Sigmoid colon (tissue), 7 donors: Measurements from ENCODE around the gene TLCD1. TPM values are rescaled to one million over a fixed set of nuclear protein-coding genes. Genes with fewer than 3 reads are reported as not detected.

Experiments used
- DNase-seq: peaks from one replicate; pipeline ENCODE4 v3.0.0-alpha.2; 2019
- H3K27ac ChIP-seq, 4 donors: fragments of 200-600 bp; sonication (generic); one replicate each; pipeline ENCODE4 v1.5.1; 2016 to 2019; ENCODE audit warnings: mild to moderate bottlenecking in 1 of 4
- H3K27me3 ChIP-seq, 3 donors: fragments of 200-600 bp; sonication (generic); one replicate each; pipeline ENCODE4 v1.5.1; 2019; ENCODE audit warnings: mild to moderate bottlenecking in 1 of 3
- H3K36me3 ChIP-seq, 4 donors: fragments of 200-600 bp; sonication (generic); one replicate each; pipeline ENCODE4 v1.5.1; 2016 to 2019
- H3K4me1 ChIP-seq, 4 donors: fragments of 200-600 bp; sonication (generic); one replicate each; pipeline ENCODE4 v1.5.1; 2017 to 2019
- H3K4me3 ChIP-seq, 4 donors: fragments of 200-600 bp; sonication (generic); one replicate each; pipeline ENCODE4 v1.5.1; 2017 to 2019; ENCODE audit warnings: mild to moderate bottlenecking in 2 of 4, moderate library complexity in 1 of 4
- H3K9me3 ChIP-seq, 4 donors: fragments of 200-600 bp in 3 of 4; sonication (generic) in 3 of 4; one replicate each; pipeline versions ENCODE4 v1.5.1 to v1.6.1; 2013 to 2019
- CTCF ChIP-seq, 4 experiments: fragments of 450-650 bp in 3 of 4; fragments of 200-600 bp in 1 of 4; IDR thresholded peaks; one replicate each; pipeline ENCODE4 v1.5.1; 2016 to 2019; ENCODE audit warnings: antibody characterized with exemption in 4 of 4, mild to moderate bottlenecking in 3 of 4, moderate library complexity in 2 of 4
- EP300 ChIP-seq, 4 donors: sonication (generic); formaldehyde crosslinking; IDR thresholded peaks; one replicate each; pipeline ENCODE4 v1.6.1; 2017; ENCODE audit warnings: antibody characterized with exemption in 4 of 4
- POLR2A ChIP-seq, 2 donors: fragments of 450-650 bp; IDR thresholded peaks; one replicate each; pipeline ENCODE4 v1.6.1; 2016; ENCODE audit warnings: antibody characterized with exemption in 2 of 2, mild to moderate bottlenecking in 2 of 2, moderate library complexity in 2 of 2
- POLR2AphosphoS5 ChIP-seq, 4 donors: sonication (generic); formaldehyde crosslinking; IDR thresholded peaks; one replicate each; pipeline ENCODE4 v1.6.1; 2017; ENCODE audit warnings: antibody characterized with exemption in 4 of 4
- WGBS, 2 donors: extraction: QIAGEN DNeasy Blood & Tissue Kit; methylation state at CpG; one replicate each; pipeline ENCODE4 v1.1.7; 2013; 5-methylcytosine and 5-hydroxymethylcytosine counted together
- intact Hi-C: fragments of 100-400 bp; cut with DNase I; formaldehyde crosslinking; loops from one replicate; pipeline ENCODE4 v1.15.1; 2023
- polyA plus RNA-seq, 3 donors: library from polyadenylated mRNA; stranded (reverse); fragments of 200-250 nt; gene quantifications; one replicate each; pipeline ENCODE4 v1.2.3, GENCODE V29; 2013
- total RNA-seq, 4 donors: library from RNA; depleted of rRNA; stranded (reverse); fragments of >200 nt; gene quantifications; one replicate each; pipeline ENCODE4 v1.1.0, GENCODE V29; 2016
- donor health status: healthy with polysubstance abuse.
- donor health status: Bipolar disorder and iron deficiency.
- donor health status: healthy.

Gene TLCD1
- total RNA-seq = under 1 TPM in 2 of 4 donors, not detected in 2; 0.66 to 0.71 TPM
- polyA plus RNA-seq = 10 to 100 TPM in 1 of 3 donors, 1 to 10 TPM in 2; 2.1 to 14.2 (median 3.0) TPM

- DNase-seq = peak; percentile 82
- intact Hi-C loops = loop anchor here (5.0 to 10.0 kb wide), 3 partner anchors 86 to 569 kb away; partner anchors contain the start of genes FLOT2 and NUFIP2
- TF ChIP-seq CTCF (IDR thresholded peaks at IDR 0.05) (no peak), POLR2A (IDR thresholded peaks at IDR 0.05) (no peak), POLR2AphosphoS5 (IDR thresholded peaks at IDR 0.05) (no peak), EP300 (IDR thresholded peaks at IDR 0.05) (no peak)
- H3K27me3 ChIP-seq = peaks cover 0 to 8% (median 0%) of the 10 kb centered on the region in 3 donors
- H3K9me3 ChIP-seq = no peaks in the 10 kb centered on the region
- H3K27ac ChIP-seq = peak within 1 kb of the TSS; percentile 88 to 97 (median 96)
- 1% methylated on average over 49 of the region's 49 CpGs for WGBS, 2 donors
- H3K4me3 ChIP-seq = peak within 1 kb of the TSS; percentile 51 to 83 (median 68)
- peaks cover 0 to 49% (median 44%) of the 10 kb centered on the region in 4 donors for H3K4me1 ChIP-seq
- peaks cover 17 to 36% (median 27%) of the 10 kb centered on the region in 4 donors for H3K36me3 ChIP-seq
These were observed at the start of gene TLCD1 for GRCh38 chr17:28726226-28726626. Gene TLCD1, minus strand, starts transcription at chr17:28726233. Its CDS starts 136 bp downstream, at chr17:28726097.

- TF ChIP-seq CTCF (IDR thresholded peaks at IDR 0.05) (no peak), EP300 (IDR thresholded peaks at IDR 0.05) (no peak), POLR2A (IDR thresholded peaks at IDR 0.05) (no peak), POLR2AphosphoS5 (IDR thresholded peaks at IDR 0.05) (no peak)
- no peaks in the 10 kb centered on the region for H3K9me3 ChIP-seq
- H3K27ac ChIP-seq = no peak overlapping the region
- H3K4me1 ChIP-seq = peaks cover 0 to 14% (median 4%) of the 10 kb centered on the region in 4 donors
- H3K27me3 ChIP-seq = no peaks in the 10 kb centered on the region
- no peaks in the 10 kb centered on the region for H3K36me3 ChIP-seq
- WGBS, 2 donors = 87% methylated on average over 3 of the region's 3 CpGs
- DNase-seq = no peak
- intact Hi-C loops = no loop called here
- H3K4me3 ChIP-seq = no peak overlapping the region
These were observed 48.2 kb upstream of the TLCD1 start for GRCh38 chr17:28774206-28774605.

GRCh38 chr17:28773736-28774135 is 47.7 kb upstream of the TLCD1 start:
- peaks cover 0 to 14% (median 4%) of the 10 kb centered on the region in 4 donors for H3K4me1 ChIP-seq
- H3K27ac ChIP-seq = no peak overlapping the region
- 94 to 95% methylated on average over 6 of the region's 6 CpGs for WGBS, 2 donors
- no peak for DNase-seq
- H3K4me3 ChIP-seq = no peak overlapping the region
- no peaks in the 10 kb centered on the region for H3K27me3 ChIP-seq
- TF ChIP-seq EP300 (IDR thresholded peaks at IDR 0.05) (no peak), POLR2AphosphoS5 (IDR thresholded peaks at IDR 0.05) (no peak), POLR2A (IDR thresholded peaks at IDR 0.05) (no peak), CTCF (IDR thresholded peaks at IDR 0.05) (no peak)
- intact Hi-C loops = no loop called here
- H3K9me3 ChIP-seq = no peaks in the 10 kb centered on the region
- H3K36me3 ChIP-seq = no peaks in the 10 kb centered on the region

GRCh38 chr17:28765038-28765437 is 39.0 kb upstream of the TLCD1 start:
- DNase-seq = no peak
- Histone ChIP-seq H3K27ac (no peak overlapping the region), H3K27me3 (no peaks in the 10 kb centered on the region), H3K9me3 (no peaks in the 10 kb centered on the region), H3K36me3 (peaks cover 0 to 20% (median 0%) of the 10 kb centered on the region in 4 donors), H3K4me3 (no peak overlapping the region), H3K4me1 (peaks cover 0 to 18% (median 6%) of the 10 kb centered on the region in 4 donors)
- TF ChIP-seq CTCF (IDR thresholded peaks at IDR 0.05) = no peak
- no peak for TF ChIP-seq POLR2A (IDR thresholded peaks at IDR 0.05)
- TF ChIP-seq EP300 (IDR thresholded peaks at IDR 0.05) = no peak
- TF ChIP-seq POLR2AphosphoS5 (IDR thresholded peaks at IDR 0.05) = no peak
- WGBS, 2 donors = 84% methylated on average over 4 of the region's 4 CpGs
- intact Hi-C loops = loop anchor here (2.0 kb wide), 1 partner anchor 78 kb away; the partner anchor contains the start of gene FAM222B
